ENCODE data around the gene COL28A1.

GRCh38 chr7:7375538-7375937 lies 160.1 kb downstream of the COL28A1 start:
- TF ChIP-seq, protein P1, sequence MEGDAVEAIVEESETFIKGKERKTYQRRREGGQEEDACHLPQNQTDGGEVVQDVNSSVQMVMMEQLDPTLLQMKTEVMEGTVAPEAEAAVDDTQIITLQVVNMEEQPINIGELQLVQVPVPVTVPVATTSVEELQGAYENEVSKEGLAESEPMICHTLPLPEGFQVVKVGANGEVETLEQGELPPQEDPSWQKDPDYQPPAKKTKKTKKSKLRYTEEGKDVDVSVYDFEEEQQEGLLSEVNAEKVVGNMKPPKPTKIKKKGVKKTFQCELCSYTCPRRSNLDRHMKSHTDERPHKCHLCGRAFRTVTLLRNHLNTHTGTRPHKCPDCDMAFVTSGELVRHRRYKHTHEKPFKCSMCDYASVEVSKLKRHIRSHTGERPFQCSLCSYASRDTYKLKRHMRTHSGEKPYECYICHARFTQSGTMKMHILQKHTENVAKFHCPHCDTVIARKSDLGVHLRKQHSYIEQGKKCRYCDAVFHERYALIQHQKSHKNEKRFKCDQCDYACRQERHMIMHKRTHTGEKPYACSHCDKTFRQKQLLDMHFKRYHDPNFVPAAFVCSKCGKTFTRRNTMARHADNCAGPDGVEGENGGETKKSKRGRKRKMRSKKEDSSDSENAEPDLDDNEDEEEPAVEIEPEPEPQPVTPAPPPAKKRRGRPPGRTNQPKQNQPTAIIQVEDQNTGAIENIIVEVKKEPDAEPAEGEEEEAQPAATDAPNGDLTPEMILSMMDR (IDR thresholded peaks at IDR 0.05; ENCODE audit: insufficient read depth, low read length, poor library complexity, severe bottlenecking), result no peak
- TF ChIP-seq EZH2phosphoT487 (conservative IDR thresholded peaks at IDR 0.05; ENCODE audit: low read length), result no peak

Measured in SU-DHL-6 (cell line).